NT2/D1 (cell line): ENCODE data around the gene RPSA.

Experiments used
- SUZ12 ChIP-seq: IDR thresholded peaks from 2 replicates; pipeline ENCODE4 v1.6.1; 2011; ENCODE audit not compliant: insufficient read length, insufficient read depth; ENCODE audit errors: extremely low read depth
- ZNF274 ChIP-seq: IDR thresholded peaks from 2 replicates; pipeline ENCODE4 v1.6.1; 2011; ENCODE audit warnings: mild to moderate bottlenecking, low read depth, low read length

GRCh38 chr3:39454591-39455217 lies 48.2 kb downstream of the RPSA start:
- TF ChIP-seq ZNF274, result no peak
- no peak for TF ChIP-seq SUZ12
